GM12875 (cell line): ENCODE results near the gene EIF3L.

Source experiments
- H3K4me3 ChIP-seq: one replicate; pipeline ENCODE4 v1.5.1; 2011; ENCODE audit warnings: low read depth, low read length, control low read depth
- TF ChIP-seq, protein P1 (sequence below): IDR thresholded peaks from 2 replicates; pipeline ENCODE4 v1.5.1; 2011; ENCODE audit warnings: low read depth, mild to moderate bottlenecking, control low read depth, inconsistent platforms, low read length, moderate library complexity, borderline replicate concordance; ENCODE audit not compliant: insufficient read depth

Gene EIF3L

DNA sequence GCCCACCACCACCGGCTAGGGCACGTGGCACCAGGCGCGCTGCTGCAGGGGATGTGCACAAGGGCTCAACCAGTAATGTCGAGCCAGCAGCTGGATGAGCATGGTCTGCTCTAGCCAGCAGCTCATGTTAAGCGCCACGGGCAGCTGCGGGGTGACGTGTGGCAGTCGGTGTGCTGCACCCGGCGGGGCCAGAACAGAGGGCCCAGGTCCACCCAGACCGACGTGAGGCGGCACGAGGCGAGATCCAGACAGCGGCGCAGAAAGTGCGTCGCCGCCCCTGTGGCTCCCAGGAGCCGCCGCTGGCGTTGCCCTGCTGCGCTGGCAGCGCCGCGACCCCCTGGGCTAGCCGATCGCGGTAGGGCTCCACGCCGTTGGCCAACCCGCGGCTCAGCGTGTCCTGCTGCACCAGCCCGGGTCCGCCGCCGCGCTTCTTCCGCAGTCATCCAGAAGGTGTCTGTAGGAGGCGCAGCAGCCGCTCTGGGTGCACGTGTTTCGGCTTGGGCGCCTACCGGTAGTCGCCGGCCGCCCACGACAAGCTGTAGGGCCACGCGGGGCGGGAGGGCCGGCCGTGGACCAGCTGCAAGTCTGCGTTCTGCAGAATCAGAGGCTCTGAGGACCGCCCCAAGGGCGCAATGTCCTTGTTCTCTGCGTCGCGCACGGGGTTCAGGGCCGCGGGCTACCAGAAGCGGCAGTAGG is 30.7 kb upstream of the EIF3L start:
- peak overlapping the region; percentile 38 for H3K4me3 ChIP-seq
- TF ChIP-seq, protein P1, sequence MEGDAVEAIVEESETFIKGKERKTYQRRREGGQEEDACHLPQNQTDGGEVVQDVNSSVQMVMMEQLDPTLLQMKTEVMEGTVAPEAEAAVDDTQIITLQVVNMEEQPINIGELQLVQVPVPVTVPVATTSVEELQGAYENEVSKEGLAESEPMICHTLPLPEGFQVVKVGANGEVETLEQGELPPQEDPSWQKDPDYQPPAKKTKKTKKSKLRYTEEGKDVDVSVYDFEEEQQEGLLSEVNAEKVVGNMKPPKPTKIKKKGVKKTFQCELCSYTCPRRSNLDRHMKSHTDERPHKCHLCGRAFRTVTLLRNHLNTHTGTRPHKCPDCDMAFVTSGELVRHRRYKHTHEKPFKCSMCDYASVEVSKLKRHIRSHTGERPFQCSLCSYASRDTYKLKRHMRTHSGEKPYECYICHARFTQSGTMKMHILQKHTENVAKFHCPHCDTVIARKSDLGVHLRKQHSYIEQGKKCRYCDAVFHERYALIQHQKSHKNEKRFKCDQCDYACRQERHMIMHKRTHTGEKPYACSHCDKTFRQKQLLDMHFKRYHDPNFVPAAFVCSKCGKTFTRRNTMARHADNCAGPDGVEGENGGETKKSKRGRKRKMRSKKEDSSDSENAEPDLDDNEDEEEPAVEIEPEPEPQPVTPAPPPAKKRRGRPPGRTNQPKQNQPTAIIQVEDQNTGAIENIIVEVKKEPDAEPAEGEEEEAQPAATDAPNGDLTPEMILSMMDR = peak; percentile 48; the same call in 1 of the 2 replicates

DNA sequence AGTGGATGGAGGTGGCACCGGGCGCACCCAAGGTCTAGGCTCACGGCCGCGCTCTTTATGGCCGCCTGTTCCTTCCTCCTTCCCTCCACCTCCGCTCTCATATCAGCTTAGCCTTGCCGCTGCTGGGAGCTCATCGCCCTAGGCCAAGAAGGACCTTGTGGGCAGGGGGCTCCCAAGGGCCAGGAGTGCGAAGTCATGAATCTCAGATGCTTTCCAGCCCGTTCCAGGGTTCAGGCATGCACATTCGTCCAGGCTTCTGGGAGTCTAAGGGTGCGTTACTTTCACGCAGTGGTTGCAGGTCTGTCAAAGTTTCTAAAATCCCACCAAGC is 30.1 kb upstream of the EIF3L start:
- TF ChIP-seq, protein P1 = no peak
- H3K4me3 ChIP-seq = no peak overlapping the region

DNA sequence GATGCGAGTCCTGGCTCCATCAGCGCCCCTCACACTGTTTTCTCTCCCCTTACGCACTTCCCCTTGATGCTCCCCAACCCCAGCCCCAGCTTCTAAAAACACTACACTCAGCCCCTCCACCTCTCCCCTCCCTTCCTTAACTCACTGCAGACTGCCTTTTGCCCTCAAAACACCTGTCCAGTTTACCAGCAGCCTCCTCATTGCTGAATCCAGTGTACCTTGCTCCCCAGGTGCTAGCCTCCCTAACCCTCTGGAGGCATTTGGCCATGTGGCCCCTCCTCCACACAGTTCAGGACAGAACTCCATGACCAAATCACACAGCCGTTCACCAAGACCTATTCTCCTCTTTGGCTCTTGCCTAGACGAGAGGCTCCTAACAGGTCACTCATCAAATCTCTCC is 28.9 kb upstream of the EIF3L start:
- TF ChIP-seq, protein P1 = no peak
- no peak overlapping the region for H3K4me3 ChIP-seq

DNA sequence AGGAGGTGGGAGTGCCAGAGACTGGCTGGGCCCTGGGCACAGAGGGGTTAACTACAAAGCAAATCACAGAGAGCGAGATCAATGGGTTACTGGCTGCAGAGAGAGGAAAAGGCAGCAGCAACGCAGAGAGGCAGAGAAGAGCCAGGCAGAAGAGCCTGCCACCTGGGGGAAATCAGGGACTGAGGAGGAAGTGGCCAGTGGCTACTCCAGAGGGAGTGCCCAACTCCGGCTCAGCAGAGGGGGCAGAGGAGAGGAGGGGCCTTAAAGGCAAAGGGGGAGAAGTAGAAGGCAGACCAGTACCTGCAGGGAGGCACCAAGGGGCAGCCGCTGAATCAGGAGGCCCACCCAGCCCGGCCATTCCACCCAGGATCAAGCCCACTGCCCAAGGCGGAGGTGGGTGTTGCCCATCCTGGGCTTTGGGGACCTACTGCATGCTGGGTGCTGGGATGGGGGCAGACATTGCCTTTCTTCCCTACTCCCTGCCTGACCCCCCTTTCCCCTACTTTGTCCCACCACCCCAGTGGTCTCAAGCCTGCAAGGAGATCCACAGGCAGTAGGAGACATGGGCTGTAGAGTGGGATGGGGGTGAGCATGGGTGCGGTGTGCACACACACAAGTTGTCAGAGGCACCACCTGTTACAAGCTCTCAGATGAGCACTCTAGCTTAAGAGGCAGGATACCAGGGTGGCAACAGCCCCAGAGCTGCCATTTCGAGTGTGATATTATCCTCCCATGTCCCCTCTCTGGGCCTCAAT is 27.0 kb upstream of the EIF3L start:
- H3K4me3 ChIP-seq = no peak overlapping the region

DNA sequence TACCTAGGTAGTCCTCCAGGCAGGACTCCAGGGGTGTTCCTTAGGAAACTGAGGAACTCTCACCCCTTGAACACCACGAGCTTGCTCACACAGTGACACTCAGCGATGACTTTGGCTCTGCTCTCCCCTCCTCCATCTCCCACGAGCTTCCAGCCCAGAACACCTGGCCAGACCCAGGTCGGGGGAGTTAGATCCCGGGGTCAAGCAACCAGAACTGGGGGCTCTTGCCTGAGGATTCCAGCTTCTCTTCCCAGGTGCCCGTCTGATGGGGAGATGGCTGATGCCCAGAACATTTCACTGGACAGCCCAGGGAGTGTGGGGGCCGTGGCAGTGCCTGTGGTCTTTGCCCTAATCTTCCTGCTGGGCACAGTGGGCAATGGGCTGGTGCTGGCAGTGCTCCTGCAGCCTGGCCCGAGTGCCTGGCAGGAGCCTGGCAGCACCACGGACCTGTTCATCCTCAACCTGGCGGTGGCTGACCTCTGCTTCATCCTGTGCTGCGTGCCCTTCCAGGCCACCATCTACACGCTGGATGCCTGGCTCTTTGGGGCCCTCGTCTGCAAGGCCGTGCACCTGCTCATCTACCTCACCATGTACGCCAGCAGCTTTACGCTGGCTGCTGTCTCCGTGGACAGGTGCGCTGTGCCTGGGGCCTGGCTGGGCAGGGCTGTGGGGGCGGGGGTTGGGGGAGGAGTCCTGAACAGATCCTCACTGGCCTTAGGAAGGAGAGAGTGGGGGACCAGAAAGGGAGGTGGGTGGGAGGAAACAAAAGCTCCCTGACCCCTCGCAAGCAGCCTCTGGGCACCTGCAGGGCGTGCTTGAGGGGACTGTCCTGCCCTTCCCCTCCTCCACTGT is 25.9 kb upstream of the EIF3L start, which contains the start of gene GALR3:
Gene GALR3, plus strand, starts transcription at position 249 of the 852 bp plus-strand sequence. Its CDS starts 25 bp downstream, at position 274.
- TF ChIP-seq, protein P1 = no peak
- H3K4me3 ChIP-seq = no peak within 1 kb of the TSS

More for the DNA sequence above, 27.0 kb upstream of the EIF3L start:
- TF ChIP-seq, protein P1 = no peak

DNA sequence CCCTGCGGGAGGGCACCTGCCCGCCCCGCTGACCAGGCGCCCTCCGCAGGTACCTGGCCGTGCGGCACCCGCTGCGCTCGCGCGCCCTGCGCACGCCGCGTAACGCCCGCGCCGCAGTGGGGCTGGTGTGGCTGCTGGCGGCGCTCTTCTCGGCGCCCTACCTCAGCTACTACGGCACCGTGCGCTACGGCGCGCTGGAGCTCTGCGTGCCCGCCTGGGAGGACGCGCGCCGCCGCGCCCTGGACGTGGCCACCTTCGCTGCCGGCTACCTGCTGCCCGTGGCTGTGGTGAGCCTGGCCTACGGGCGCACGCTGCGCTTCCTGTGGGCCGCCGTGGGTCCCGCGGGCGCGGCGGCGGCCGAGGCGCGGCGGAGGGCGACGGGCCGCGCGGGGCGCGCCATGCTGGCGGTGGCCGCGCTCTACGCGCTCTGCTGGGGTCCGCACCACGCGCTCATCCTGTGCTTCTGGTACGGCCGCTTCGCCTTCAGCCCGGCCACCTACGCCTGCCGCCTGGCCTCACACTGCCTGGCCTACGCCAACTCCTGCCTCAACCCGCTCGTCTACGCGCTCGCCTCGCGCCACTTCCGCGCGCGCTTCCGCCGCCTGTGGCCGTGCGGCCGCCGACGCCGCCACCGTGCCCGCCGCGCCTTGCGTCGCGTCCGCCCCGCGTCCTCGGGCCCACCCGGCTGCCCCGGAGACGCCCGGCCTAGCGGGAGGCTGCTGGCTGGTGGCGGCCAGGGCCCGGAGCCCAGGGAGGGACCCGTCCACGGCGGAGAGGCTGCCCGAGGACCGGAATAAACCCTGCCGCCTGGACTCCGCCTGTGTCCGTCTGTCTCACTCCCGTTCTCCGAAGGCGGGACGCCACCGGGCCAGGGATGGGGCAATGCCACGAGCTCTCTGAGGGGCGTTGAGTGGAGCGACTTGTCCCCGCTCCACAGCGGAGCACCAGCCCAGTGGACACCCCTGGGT is 24.3 kb upstream of the EIF3L start:
- TF ChIP-seq, protein P1 = no peak
- H3K4me3 ChIP-seq = no peak overlapping the region
